GM18909 (cell line): ENCODE measurements around the gene COL3A1.

ENCODE experiments used
- ATAC-seq: cut with Tn5 transposase; IDR thresholded peaks from one replicate; pipeline ENCODE4 v1.9.1; 2021; ENCODE audit warnings: mild to moderate bottlenecking; ENCODE audit not compliant: unreplicated experiment, poor library complexity

Gene COL3A1

DNA sequence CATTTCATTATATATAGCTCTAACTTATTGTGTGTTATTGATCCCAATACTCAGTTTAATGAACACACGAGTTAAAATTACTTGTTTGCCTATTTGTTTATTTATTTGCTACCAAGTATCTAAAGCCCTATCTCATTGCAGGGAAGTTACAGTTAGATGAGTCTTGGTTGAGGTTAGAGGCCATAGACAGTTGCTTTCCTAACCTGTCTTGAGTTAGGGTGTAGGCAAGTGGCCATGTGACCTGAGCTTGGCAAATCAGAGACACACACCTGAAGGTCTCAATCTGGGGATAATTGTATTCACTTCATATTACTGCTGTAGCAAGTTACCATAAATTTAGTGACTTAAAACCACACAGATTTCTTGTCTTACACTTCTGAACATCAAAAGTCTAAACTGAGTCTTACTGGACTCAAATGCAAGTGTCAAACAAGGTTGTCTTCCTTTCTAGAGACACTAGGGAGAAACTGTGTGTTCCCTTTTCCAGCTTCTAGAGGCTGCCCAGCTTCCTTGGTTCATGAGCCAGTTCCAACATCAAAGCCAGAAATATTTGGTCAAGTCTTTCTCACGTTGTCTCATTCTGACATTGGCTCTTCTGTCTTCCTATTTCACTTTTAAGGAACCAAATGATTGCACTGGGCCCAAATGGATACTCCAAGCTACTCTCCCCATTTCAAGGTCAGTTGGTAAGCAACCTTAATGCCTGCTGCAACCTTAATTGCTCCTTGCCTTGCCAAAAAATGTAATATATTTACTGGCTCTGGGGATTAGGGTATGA, 39.7 kb downstream of the COL3A1 start:
- ATAC-seq: no peak

DNA sequence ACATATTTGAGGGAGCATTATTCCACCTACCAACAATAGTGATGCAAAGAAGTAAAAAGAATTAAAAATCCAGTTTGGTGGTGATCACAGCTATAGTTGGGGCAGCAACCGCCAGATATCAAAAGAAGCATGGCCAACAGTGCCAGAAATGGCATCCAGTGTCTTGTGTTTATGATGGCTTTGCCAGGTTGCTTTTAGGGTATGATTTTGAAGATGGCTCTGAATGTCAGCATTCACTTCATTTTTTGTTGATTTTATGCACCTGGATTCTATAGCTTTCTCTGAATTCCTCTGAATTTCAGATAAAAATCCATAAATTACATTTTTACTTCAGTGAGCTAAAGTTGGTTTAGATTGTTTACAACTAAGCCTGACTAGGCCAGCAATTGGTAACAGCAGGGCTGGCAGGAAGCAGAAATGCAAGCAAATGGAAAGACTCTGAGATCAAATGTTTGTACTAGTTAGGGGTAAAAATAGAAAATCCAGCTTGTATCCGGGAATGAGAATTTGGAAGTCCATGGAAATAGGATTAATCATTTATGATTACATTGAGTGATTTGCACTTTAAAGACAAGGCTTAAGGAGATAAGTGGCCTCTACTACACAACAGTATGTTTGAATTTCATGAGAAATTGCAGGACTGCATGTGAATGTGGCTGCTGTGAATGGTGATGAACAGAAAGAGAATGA, 40.4 kb downstream of the COL3A1 start:
- no peak for ATAC-seq

DNA sequence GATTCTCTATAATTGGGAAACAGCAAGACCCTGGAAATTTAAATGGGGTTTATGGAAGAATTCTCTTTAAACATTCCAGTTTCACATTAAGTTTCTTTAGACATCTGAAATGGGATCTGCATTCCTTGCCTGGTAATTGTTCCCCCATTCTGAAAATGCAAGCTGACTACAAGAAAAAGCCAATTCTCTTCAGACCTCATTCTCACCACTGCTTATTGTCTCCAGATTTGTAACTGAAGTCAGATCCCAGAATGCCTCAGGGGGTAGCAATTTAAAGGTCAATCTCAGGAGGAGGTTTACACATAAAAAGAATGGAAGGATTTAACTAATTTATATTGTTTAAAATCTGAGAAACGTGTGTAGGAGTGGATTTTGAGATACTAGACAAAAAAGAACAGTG, 41.2 kb downstream of the COL3A1 start:
- ATAC-seq: no peak

DNA sequence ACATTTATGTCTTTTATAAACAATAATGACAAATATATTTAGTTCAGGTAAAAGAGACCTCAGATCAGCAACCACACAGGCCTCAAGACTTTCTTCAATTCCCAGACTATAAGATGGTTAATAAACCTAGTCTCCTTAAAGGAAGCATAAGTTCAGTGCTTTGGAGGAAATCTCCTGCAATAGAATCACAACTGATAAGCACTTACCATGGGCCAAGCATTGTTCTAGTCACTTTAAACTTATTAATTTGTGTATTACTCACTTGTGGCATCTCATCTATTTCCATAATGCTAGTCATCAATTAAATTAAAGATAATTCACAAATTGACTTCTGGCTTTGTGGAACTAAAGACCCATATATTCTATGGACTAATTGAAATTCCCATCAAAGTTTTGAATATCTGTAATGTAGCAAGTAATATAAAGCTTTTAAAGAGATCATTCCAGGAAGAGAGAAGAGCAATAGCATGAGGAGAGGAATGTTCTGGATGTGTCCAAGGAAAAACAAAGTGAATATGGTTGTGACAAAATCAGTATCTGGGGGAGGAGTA, 42.2 kb downstream of the COL3A1 start:
- ATAC-seq: no peak

DNA sequence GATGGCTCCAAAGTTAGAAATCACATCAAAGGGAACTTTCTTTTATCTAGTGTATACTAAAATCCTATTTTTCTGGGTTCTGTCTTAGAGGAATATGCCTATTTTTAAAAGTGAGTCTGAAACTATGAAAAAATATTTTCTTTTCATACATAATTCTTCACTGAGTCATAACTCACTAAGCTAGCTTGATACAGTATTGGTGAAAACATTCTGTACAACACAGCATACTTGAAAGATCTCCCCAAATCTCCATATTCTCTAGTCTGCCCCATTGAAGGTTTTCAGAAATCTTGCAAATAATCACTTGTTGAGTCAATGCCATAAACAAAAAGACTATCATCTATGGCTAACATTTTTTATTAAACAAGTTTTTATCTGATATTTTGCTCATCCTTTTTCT, 44.5 kb downstream of the COL3A1 start:
- ATAC-seq: no peak

DNA sequence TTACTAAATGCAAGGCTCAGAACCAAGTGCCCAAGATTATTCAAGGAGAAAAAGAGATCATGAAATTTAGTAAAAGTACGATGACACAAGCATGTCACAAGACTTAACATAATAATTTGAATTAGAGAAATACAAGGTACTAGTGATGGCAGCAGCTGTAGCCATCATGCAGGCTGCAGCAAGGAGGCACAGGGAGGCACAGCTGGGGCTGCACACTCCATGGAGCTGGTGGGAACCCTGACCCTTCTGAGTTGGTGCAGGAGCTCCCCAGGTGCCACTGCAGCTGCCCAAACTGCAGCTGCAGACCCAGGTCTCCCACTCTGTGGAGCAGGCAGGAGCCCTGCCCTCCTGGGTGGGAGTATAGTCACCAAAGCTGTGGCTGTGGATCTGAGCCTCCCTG, 46.0 kb downstream of the COL3A1 start:
- no peak for ATAC-seq

DNA sequence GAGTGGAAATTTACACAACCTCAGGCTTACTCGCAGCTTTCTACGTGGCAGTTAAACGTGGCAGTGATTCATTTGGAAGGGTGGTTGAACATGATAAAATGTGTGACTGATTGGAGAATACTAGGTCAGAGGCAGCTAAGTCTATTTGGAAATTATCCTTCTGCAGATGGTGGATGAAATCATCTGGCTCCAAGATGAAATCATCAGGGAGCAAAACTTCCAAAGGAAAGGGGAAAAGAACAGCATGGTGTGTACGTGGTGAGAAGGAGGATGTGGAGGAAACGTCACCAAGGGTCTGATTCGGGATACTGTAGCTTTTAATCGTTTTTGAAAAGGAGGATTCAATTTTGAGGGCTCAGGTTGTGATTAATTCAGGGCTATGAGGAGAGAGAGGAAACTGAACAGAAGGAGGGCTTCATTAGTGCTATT, 47.9 kb downstream of the COL3A1 start:
- ATAC-seq: no peak

DNA sequence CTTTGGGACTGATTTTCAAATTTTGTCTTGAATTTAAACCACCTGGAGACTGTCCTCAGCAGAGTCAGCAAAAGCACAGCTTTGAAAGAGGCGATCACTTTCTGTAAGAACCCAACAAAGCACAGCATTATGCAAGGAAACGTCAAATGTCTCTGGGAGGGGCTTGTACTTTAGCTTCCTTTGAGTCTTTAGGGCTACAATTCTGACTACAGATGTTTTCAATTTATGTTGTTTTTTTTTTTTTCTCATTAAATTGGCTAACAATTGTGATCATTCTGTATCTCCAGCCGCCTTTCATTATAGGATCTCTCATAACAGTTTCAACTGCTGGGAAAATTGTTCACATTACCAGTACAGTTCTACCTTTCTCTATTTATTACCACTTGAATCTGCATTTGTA, 48.3 kb downstream of the COL3A1 start:
- ATAC-seq: no peak

DNA sequence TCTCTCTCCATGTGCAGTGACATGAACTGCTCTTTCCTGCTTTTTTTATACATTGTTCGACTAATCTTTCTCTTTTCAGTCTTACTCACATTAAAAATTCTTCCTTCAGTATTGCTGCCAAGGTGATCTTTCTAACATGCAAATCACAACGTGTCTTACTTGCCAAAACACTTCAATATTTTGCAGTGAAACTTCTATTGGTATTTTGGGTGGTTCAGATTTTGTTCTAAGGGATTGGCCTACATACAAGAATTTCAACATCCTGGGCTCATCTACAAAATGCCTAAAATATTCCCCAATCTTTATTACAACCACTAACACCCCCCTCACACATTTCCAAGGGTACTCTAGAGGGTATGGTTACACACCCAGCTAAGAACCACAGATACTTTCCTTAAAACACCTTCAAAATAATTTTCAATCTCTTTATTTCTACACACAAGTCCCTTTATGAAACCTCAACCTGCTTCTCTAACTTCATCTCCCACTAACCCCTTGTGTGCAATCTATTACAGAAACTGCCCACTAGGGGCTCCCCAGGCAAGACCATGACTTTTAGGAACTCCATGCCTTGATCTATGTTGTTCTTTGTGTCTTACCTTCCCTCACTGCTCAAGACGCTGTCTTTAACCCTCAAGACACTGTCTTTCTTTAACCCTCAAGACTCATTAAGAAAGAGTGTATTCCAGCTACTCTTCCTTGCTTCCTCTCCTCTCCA, 50.9 kb downstream of the COL3A1 start:
- ATAC-seq: peak; percentile 66

DNA sequence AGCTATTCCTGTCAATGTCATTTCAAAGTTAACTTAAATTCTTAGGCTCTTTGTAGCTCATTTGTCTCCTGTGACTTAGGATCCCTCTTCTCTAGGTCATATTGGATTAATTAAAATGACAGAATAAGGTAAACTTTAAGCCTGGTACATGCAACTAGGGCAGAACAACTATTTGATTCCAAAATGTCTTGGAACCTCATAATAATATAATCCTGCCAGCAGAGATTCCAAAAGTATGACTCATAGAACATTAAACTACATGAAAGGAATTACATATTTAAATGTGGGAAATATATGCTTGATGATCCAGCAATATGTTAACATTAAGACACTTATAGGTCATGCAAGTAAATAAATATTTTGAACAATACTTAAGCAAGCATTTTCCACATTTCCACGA, 63.3 kb downstream of the COL3A1 start:
- no peak for ATAC-seq

DNA sequence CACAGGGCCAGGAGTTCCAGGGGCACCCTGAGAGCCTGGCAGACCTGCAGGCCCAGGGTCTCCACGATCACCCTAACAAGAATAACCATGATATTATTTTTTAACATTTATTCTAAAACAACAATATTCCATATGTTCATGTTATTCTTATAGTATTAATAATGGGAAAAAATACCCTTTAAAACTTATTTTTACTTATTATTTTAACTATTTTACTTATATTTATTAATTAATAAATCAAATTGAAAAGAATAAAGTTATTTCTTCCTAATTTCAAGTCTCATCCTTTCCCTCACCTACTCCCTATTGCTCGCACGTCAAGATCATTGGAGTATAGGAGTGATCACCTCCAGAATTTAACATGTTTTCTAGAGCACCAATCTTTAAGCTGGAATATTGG, 71.7 kb downstream of the COL3A1 start:
- ATAC-seq: no peak

DNA sequence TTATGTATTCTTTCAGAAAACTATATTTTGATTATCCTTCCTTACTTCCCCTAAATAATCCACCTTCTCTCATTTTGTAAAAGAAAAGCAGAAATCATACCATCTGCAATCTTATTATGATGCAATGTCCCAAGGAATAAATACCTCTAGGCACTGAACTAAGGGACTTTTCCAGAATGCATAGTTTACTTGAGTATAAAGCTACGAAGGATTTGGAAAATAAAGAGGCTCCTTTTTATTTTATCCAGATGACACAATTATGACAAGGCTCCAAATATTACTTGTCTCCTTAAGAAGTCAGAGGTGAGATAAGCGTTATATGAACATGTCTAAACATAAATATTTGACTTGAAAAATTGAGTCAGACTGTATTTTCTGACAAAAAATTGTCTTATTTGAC, 72.1 kb downstream of the COL3A1 start:
- no peak for ATAC-seq

DNA sequence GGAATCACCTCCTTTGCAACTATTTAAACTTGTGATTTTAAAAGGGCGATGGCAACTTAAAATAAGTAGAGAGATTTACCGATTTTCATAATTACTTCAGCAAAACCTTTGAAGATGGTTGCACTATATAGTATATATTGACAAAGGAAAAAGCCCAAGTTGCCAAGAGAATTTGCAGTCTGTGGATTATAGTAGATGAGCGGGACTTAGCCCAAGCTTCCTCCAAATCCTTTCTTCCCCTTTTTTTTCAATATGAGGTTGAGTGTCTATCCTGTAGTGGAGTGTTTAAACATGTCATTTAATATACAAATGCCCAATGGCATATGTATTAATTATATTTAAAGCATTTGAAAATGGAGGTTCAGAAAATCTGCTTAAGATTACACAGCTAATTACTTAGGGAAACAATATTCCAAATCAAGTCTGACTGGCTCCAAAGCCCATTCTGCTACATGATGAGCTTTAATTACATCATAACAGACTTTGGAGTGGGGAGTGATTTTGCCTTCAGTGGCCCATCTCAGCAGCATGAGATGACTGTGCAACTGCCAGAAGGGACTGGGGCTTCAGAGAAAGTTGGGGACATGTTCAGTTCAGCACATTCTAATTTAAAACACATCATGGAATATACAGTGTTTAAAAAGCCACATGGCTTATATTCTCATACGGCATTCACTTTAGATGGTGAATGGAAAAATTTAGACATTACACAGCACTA, 73.2 kb downstream of the COL3A1 start:
- ATAC-seq: no peak

DNA sequence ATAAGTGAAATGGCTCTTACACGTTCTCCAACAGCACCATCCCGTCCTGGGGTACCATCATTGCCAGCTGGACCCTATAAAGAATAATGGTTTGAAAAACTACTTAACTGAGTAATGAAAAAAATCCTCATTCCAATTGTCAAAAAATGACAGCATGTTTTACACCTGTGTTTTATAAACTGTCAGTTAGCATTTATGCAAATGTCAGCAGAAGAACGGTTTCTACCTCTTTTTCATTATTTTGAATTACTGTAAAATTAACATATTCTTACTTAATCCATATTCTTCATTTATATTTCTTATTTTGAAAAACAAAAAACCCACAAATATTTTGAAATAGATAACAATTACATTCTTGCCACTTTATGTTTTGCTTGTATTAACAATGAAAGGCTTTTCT, 74.0 kb downstream of the COL3A1 start:
- ATAC-seq: no peak

DNA sequence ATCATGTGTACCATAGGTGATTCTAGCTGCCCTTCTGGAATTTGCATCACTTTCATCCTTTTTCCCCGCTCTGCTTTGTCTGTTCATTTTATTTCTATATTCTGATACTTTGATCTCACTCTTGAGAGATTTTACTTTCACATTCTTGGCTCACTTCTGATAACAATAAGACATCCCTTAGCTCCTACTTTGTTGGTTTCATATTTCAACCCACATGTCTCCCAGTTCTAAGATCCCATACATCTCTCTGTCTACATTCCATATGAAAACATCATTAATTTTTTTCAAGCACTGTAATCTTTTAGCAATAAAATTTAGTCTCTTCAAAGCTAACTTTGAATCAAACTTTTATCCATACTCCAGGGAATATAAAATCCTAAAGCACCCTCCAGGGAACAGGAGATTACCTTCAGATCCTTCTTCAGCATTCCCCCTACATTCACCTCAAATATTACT, 75.6 kb downstream of the COL3A1 start:
- no peak for ATAC-seq

DNA sequence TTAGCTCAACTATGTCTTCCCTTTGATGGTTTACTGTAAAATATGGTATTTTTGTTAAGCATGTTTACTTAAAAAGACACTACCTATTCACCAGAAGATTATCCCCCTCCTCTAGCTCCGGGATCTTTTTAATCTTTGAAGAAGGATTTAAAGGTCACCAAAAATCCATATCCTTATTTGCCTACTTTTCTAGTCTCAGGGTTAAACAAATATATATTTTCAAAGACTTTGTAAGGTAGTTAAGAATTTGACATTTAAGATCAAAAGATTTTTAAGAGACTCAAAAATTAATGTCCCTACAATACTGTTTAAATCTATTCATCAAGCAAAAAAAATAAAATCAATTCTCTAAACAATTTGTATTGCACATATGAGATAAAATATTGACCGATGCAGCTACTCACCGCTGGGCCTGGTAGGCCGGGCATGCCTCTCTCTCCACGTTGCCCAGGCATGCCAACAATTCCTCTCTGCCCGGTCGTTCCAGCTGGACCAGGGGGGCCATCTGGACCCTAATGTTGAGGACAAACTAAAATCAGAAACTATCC, 76.1 kb downstream of the COL3A1 start:
- no peak for ATAC-seq

DNA sequence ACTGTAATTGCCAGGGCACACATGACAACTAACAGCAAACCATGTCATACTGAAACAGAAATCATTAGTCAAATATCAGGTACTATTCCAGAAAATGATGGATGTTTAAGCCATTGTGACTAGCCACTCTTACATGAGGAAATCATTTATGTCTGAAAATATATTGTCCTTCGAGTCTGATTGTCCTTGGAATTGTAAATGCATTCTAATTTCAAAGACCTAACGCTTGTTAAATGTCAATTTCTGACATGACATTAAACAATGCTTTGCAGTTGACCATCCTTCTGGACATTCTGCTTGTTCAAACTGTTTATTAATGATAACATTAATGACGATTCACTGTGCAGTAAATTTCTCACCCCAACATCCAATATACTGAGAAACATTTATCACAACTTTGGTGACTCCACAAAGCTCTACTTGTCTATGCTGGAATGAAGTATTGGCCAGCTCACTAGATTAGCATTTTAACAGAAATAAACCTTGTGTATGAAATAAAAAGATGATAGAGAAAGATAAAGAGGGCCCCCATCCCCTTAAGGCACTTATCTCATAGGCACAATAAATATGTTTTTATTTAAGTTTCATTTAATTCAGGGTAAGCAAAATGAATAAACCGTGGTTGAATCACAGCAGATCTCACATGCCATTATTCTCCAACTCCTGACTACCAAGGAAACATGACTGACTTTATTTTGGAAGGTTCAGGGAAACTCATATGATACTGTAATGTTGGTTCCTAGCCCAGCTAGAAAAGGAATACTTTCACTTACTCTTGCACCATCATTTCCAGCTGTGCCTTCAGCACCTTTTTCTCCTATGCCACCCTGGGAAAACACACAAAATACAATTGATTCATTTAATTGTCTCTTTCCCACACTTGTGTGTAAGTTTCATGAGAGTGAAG, 82.3 kb downstream of the COL3A1 start:
- ATAC-seq: no peak

DNA sequence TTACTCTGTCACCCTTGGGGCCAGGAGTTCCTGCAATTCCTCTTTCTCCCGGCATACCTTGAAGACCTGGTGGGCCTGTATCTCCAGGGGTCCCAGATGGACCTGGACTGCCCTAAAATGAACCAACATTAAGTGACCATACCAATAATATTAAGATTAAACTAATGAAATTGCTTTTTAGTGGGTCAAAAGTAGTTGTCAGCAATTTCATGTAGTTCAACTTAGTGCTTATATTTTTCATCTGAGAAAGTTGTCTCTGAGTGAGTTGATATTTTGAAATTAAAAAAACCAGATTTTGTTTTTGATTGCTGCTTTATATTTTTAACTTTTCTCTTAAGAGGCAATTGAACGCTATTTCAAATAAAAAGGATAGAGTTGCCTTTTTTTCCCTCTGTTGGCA, 83.1 kb downstream of the COL3A1 start:
- no peak for ATAC-seq

DNA sequence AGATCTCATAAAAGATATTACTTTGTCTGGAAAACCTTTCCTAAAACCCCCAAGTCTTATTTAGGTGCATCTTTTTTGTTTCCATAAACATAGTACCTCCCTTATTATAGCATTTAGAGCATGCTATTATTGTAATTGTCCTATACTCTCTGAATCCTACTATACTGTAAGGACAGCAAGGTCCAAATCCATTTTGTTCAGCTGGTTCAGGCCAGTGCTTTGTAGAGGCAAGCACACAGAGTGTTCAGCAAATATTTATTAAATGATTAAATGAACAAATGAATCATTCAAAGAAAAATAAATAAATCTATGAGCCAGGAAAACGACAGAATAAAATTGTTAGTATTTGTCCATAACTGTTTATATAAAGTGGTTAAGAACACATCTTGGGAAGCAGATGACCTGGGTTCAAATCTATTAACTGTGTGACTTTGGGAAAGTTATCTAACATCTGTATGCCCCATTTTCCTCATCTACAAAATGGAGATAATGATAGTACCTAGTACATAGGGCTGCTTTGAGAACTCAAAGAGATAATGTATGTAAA, 86.0 kb downstream of the COL3A1 start:
- ATAC-seq: no peak
